Gastrocnemius medialis (tissue), 4 donors: ENCODE results near the gene MGMT. TPM values are rescaled to one million over a fixed set of nuclear protein-coding genes. Genes with fewer than 3 reads are reported as not detected.

Experiments used
- ATAC-seq, 2 donors: fragments of 150-250 bp; one replicate each; pipeline ENCODE4 v1.9.1; 2016
- DNase-seq, 2 donors: peaks; one replicate each; pipeline ENCODE4 v3.0.0-alpha.2; 2019
- H3K27ac ChIP-seq, 4 donors: fragments of 200-600 bp; sonication (generic); 1 replicate in 1 of 4; 2 replicates in 3 of 4; pipeline ENCODE4 v1.5.1; 2016 to 2018; ENCODE audit warnings: mild to moderate bottlenecking in 2 of 4, moderate library complexity in 1 of 4
- H3K27me3 ChIP-seq, 3 donors: fragments of 200-600 bp; sonication (generic) in 2 of 3; 1 replicate in 1 of 3; 2 replicates in 2 of 3; pipeline versions ENCODE4 v1.5.1 to v1.6.0; 2016 to 2019; ENCODE audit warnings: mild to moderate bottlenecking in 1 of 3, moderate library complexity in 1 of 3
- H3K36me3 ChIP-seq, 2 donors: fragments of 200-600 bp; sonication (generic) in 1 of 2; one replicate each; pipeline ENCODE4 v1.5.1; 2017 to 2018
- H3K4me1 ChIP-seq, 2 donors: fragments of 200-600 bp; sonication (generic) in 1 of 2; one replicate each; pipeline ENCODE4 v1.5.1; 2016 to 2017; ENCODE audit warnings: mild to moderate bottlenecking in 2 of 2
- H3K4me3 ChIP-seq, 4 donors: fragments of 200-600 bp; sonication (generic) in 3 of 4; 1 replicate in 1 of 4; 2 replicates in 3 of 4; pipeline ENCODE4 v1.5.1; 2016 to 2019; ENCODE audit warnings: mild to moderate bottlenecking in 2 of 4
- H3K9me3 ChIP-seq, 3 donors: fragments of 200-600 bp; sonication (generic) in 2 of 3; 1 replicate in 1 of 3; 2 replicates in 2 of 3; pipeline ENCODE4 v1.5.1; 2016 to 2019
- CTCF ChIP-seq, 5 experiments: fragments of 450-650 bp in 3 of 5; fragments of 200-600 bp in 2 of 5; sonication (generic) in 2 of 5; IDR thresholded peaks in 4 of 5; conservative IDR thresholded peaks in 1 of 5; 1 replicate in 4 of 5; 2 replicates in 1 of 5; pipeline ENCODE4 v1.5.1; 2016 to 2019; ENCODE audit warnings: antibody characterized with exemption in 5 of 5, mild to moderate bottlenecking in 3 of 5, moderate library complexity in 3 of 5
- POLR2A ChIP-seq, 2 donors: fragments of 450-650 bp; IDR thresholded peaks; one replicate each; pipeline ENCODE4 v1.6.1; 2017; ENCODE audit warnings: antibody characterized with exemption in 2 of 2, mild to moderate bottlenecking in 2 of 2, moderate library complexity in 2 of 2
- in situ Hi-C, 4 donors: fragments of 200-750 bp; cut with MboI; loops; one replicate each; pipeline versions ENCODE4 v1.15.0 to v1.8.0; 2017; ENCODE audit warnings: low sequenced_read_pairs in 4 of 4
- intact Hi-C: fragments of 100-400 bp; cut with DNase I; formaldehyde crosslinking; loops from one replicate; pipeline ENCODE4 v1.15.1; 2023; ENCODE audit warnings: low total_unique reads
- total RNA-seq, 4 donors: library from RNA; depleted of rRNA; stranded (reverse); fragments of >200 nt; gene quantifications; one replicate each; pipeline versions ENCODE4 v1.1.0 to v1.2.3, GENCODE V29; 2016

MGMT gene
- total RNA-seq, 4 donors from 2014 or later = 8.9 to 20.7 (median 17.1) TPM

DNA sequence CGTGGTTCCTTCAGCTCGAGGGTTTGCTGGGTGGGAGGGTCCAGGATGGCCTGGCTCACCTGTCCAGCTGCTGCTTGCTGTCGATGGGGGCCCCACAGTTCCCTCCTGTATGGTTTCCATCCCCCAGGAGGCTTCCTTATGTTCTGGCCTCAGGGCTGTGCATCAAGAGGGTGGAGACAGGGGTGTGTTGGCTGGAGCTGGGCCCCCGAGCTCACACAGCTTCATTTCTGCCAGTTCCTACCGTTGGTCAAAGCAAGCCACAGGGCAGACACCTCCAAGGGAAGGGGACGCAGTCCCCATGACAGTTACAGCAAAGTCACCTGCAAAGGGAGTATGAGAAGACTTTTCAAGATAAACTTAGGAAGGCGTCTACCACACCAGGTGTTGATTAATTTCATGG, 340.2 kb downstream of the MGMT start:
- Histone ChIP-seq H3K27me3 (no peaks in the 10 kb centered on the region), H3K4me3 (no peak overlapping the region), H3K36me3 (no peaks in the 10 kb centered on the region), H3K4me1 (no peaks in the 10 kb centered on the region), H3K9me3 (no peaks in the 10 kb centered on the region), H3K27ac (no peak overlapping the region)
- in situ Hi-C loops = no loop called here
- DNase-seq (no peak), ATAC-seq (no peak)
- TF ChIP-seq CTCF (IDR thresholded peaks at IDR 0.05 in 4 of 5, conservative IDR thresholded peaks at IDR 0.05 in 1 of 5) = no peak
- intact Hi-C loops = no loop called here

DNA sequence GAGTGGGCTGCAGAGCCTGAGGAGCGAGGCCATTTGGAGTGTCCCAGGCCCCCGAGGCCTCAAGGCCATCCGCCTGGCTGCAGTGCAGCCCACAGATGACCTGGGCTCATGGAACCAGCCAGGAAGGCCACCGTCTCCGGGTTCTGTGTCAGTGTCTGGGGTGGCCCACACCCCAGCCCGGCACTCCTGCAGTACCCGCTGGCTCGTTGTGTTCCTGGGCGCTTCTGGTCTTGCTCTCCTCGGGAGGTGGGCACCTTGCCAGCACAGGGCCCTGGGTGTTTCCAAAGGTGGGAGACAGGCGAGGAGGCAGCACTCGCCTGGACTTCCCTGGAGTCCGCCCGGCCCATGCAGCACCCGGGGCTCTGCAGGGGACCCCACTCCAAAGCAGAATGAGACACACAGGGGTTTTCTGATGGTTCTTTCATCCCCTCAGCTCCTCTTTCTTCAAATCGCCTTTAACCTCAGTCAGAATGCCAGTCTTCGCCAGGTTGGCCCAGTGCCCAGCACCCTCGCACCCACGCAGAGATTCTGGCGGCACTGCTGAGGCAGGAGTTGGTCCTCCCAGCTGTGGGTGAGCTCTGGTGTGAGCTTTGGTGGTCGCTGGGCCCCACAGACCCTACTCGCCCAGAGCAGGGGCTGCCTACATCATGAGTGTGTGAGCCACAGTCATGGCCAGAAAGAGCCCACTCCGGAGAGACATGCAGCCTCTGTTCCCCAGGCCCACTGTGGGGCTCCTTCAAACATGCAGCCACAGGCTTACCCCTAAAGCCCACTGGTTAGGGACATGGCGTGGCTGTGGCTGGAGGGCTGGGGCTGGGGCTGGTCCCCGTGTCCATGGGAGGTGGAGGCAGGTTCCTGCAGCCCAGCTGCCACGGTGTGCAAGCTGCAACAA, 341.3 kb downstream of the MGMT start:
- intact Hi-C loops = no loop called here
- TF ChIP-seq POLR2A (IDR thresholded peaks at IDR 0.05) (no peak), CTCF (IDR thresholded peaks at IDR 0.05 in 4 of 5, conservative IDR thresholded peaks at IDR 0.05 in 1 of 5) (no peak)
- ATAC-seq = no peak
- H3K4me3 ChIP-seq = no peak overlapping the region
- H3K36me3 ChIP-seq = no peaks in the 10 kb centered on the region
- no peaks in the 10 kb centered on the region for H3K9me3 ChIP-seq
- DNase-seq = no peak
- H3K27ac ChIP-seq = no peak overlapping the region
- H3K4me1 ChIP-seq = no peaks in the 10 kb centered on the region
- no peaks in the 10 kb centered on the region for H3K27me3 ChIP-seq
- in situ Hi-C loops = no loop called here

DNA sequence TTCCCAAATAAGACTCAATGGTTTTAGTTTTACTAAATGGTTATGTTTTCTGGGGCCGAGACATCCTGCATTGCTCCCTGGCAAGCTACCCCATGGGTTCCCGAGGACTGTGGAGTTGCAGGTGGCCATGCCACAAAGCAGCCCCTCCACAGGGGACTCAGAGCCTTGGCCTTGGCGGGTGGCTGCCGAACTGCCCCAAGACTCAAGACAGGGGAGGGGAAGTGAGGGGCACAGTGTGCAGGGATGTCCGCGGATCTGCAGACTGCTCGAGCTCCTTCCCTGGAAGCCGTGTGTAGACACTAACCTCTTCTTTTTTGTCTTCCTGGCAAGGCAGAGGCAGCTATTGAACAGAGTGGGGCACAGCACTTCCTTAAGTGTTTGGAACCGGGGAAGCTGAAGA, 342.4 kb downstream of the MGMT start:
- no peak for DNase-seq
- ATAC-seq = no peak
- TF ChIP-seq POLR2A (IDR thresholded peaks at IDR 0.05) = no peak
- TF ChIP-seq CTCF (IDR thresholded peaks at IDR 0.05 in 4 of 5, conservative IDR thresholded peaks at IDR 0.05 in 1 of 5) = no peak
- Histone ChIP-seq H3K27me3 (no peaks in the 10 kb centered on the region), H3K4me1 (no peaks in the 10 kb centered on the region), H3K9me3 (no peaks in the 10 kb centered on the region), H3K36me3 (no peaks in the 10 kb centered on the region), H3K4me3 (no peak overlapping the region), H3K27ac (no peak overlapping the region)
- intact Hi-C loops (no loop called here), in situ Hi-C loops (no loop called here)

DNA sequence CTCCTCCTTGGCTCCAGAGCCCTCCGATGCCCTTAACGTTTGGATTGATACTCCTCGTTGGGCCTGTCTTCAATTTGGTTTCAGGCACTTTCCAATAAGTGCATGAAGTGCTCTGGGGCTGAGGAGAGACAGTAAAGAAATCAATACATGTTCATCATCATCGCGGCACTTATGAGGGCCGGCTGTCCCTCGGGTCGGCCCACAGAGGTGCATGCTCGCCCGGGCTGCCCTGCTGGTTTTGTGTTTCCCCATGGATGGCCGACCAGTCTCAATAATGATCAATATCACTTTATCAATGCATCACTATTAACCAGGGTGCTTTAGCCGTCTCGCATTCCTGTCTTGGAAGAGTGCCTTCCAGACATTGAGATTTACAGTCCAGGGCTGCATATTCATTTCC, 342.8 kb downstream of the MGMT start:
- Histone ChIP-seq H3K27me3 (no peaks in the 10 kb centered on the region), H3K27ac (no peak overlapping the region), H3K9me3 (no peaks in the 10 kb centered on the region), H3K36me3 (no peaks in the 10 kb centered on the region), H3K4me1 (no peaks in the 10 kb centered on the region), H3K4me3 (no peak overlapping the region)
- no peak for ATAC-seq
- DNase-seq = no peak
- TF ChIP-seq POLR2A (IDR thresholded peaks at IDR 0.05) (no peak), CTCF (IDR thresholded peaks at IDR 0.05 in 4 of 5, conservative IDR thresholded peaks at IDR 0.05 in 1 of 5) (no peak)
- in situ Hi-C loops = no loop called here
- intact Hi-C loops = no loop called here
